GM19240 (cell line): ENCODE measurements around the gene TULP4.
"Not testable (repeated sequence)": the region's sequence is repeated elsewhere in the genome, so short reads cannot be mapped to it uniquely, and the experiment has no call there.

Experiments used
- DNase-seq: peaks from one replicate; pipeline ENCODE4 v3.0.0; 2011; ENCODE audit warnings: low spot score; ENCODE audit not compliant: insufficient read length

TULP4 gene

GRCh38 chr6:158521759-158522158 lies 209.5 kb downstream of the TULP4 start:
- no peak for DNase-seq

- no peak for DNase-seq
Measured at GRCh38 chr6:158522616-158523015, 210.4 kb downstream of the TULP4 start.

GRCh38 chr6:158524311-158524710 lies 212.0 kb downstream of the TULP4 start:
- no peak for DNase-seq

GRCh38 chr6:158527858-158528257 lies 215.6 kb downstream of the TULP4 start:
- not testable (repeated sequence) for DNase-seq

- DNase-seq: no peak
Measured at GRCh38 chr6:158528826-158529225, 216.6 kb downstream of the TULP4 start.

GRCh38 chr6:158529629-158530028 lies 217.4 kb downstream of the TULP4 start:
- no peak for DNase-seq

GRCh38 chr6:158531566-158531965 lies 219.3 kb downstream of the TULP4 start:
- DNase-seq: no peak

- no peak for DNase-seq
Measured at GRCh38 chr6:158531970-158532369, 219.7 kb downstream of the TULP4 start.

GRCh38 chr6:158536084-158536890 lies 224.0 kb downstream of the TULP4 start:
- peak; percentile 58 for DNase-seq

- DNase-seq: no peak
Measured at GRCh38 chr6:158536891-158537798, 224.9 kb downstream of the TULP4 start.

GRCh38 chr6:158538741-158539140 lies 226.5 kb downstream of the TULP4 start:
- no peak for DNase-seq

- DNase-seq: no peak
Measured at GRCh38 chr6:158539413-158539812, 227.1 kb downstream of the TULP4 start.

- no peak for DNase-seq
Measured at GRCh38 chr6:158539881-158540280, 227.6 kb downstream of the TULP4 start.

GRCh38 chr6:158543606-158544185 lies 231.4 kb downstream of the TULP4 start:
- no peak for DNase-seq

GRCh38 chr6:158544428-158544827 lies 232.2 kb downstream of the TULP4 start:
- DNase-seq: no peak

- no peak for DNase-seq
Measured at GRCh38 chr6:158545043-158545966, 233.0 kb downstream of the TULP4 start.

- DNase-seq: no peak
Measured at GRCh38 chr6:158548418-158549161, 236.3 kb downstream of the TULP4 start.

GRCh38 chr6:158552055-158552795 lies 240.0 kb downstream of the TULP4 start:
- no peak for DNase-seq

GRCh38 chr6:158552796-158553138 lies 240.5 kb downstream of the TULP4 start:
- DNase-seq: no peak
